Small intestine (tissue), 16 donors: ENCODE measurements around the gene SPDYE1. TPM values are rescaled to one million over a fixed set of nuclear protein-coding genes. Genes with fewer than 3 reads are reported as not detected.
"Not testable (repeated sequence)": the region's sequence is repeated elsewhere in the genome, so short reads cannot be mapped to it uniquely, and the experiment has no call there.

Experiments used
- DNase-seq, 2 donors: peaks; one replicate each; pipeline versions ENCODE4 v3.0.0 to v3.0.0-alpha.2; 2013
- FAIRE-seq: peaks from 2 replicates; lab custom pipeline; 2012; peaks lifted over from hg19 to GRCh38; lab: Jason Lieb, UNC
- H3K27ac ChIP-seq, 3 donors: one replicate each; pipeline ENCODE4 v1.5.1; 2013; ENCODE audit warnings: low read length in 2 of 3, mild to moderate bottlenecking in 2 of 3, control low read depth in 1 of 3, inconsistent platforms in 1 of 3, low read depth in 1 of 3, moderate library complexity in 1 of 3
- H3K27me3 ChIP-seq, 3 donors: one replicate each; pipeline ENCODE4 v1.6.1; 2013; ENCODE audit warnings: low read length in 3 of 3, inconsistent platforms in 1 of 3; ENCODE audit not compliant: control insufficient read depth in 3 of 3, insufficient read depth in 3 of 3
- H3K36me3 ChIP-seq, 3 donors: one replicate each; pipeline ENCODE4 v1.6.1; 2013; ENCODE audit warnings: low read length in 3 of 3, inconsistent platforms in 1 of 3, low read depth in 1 of 3, mild to moderate bottlenecking in 1 of 3, moderate library complexity in 1 of 3; ENCODE audit not compliant: control insufficient read depth in 3 of 3, insufficient read depth in 2 of 3
- H3K4me1 ChIP-seq, 3 donors: one replicate each; pipeline ENCODE4 v1.6.1; 2013; ENCODE audit warnings: low read length in 2 of 3, inconsistent platforms in 1 of 3, low read depth in 1 of 3, mild to moderate bottlenecking in 1 of 3, moderate library complexity in 1 of 3; ENCODE audit not compliant: control insufficient read depth in 3 of 3, insufficient read depth in 2 of 3
- H3K4me3 ChIP-seq, 3 donors: one replicate each; pipeline ENCODE4 v1.5.1; 2013; ENCODE audit warnings: low read length in 3 of 3, control low read depth in 1 of 3, inconsistent platforms in 1 of 3, low read depth in 1 of 3, mild to moderate bottlenecking in 1 of 3, moderate library complexity in 1 of 3
- H3K9me3 ChIP-seq, 2 donors: one replicate each; pipeline ENCODE4 v1.6.1; 2013; ENCODE audit warnings: low read depth in 1 of 2, low read length in 1 of 2; ENCODE audit not compliant: control insufficient read depth in 2 of 2, insufficient read depth in 1 of 2
- WGBS, 3 donors: extraction: QIAGEN DNeasy Blood & Tissue Kit; methylation state at CpG; one replicate each; pipeline ENCODE4 v1.1.7; 2013; 5-methylcytosine and 5-hydroxymethylcytosine counted together
- long read RNA-seq, 10 donors: transcript quantifications; one replicate each; lab custom pipeline, GENCODE V29; 2026
- polyA plus RNA-seq, 4 donors: library from polyadenylated mRNA; stranded (reverse) in 3 of 4; unstranded in 1 of 4; fragments of 200-250 nt in 3 of 4; fragments of 120-200 nt in 1 of 4; gene quantifications; one replicate each; pipeline versions ENCODE4 v1.2.1 to v1.2.3, GENCODE V29; 2013
- donor health status: healthy with polysubstance abuse.
- donor health status: control.
- donor health status: control.
- donor health status: Bipolar disorder and iron deficiency.
- donor health status: healthy.

The SPDYE1 gene, protein sequence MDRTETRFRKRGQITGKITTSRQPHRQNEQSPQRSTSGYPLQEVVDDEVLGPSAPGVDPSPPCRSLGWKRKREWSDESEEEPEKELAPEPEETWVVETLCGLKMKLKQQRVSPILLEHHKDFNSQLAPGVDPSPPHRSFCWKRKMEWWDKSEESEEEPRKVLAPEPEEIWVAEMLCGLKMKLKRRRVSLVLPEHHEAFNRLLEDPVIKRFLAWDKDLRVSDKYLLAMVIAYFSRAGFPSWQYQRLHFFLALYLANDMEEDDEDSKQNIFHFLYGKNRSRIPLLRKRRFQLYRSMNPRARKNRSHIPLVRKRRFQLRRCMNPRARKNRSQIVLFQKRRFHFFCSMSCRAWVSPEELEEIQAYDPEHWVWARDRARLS
- under 1 TPM in 1 of 4 donors, not detected in 3; 0.80 TPM for polyA plus RNA-seq
- long read RNA-seq, donor 1, partial matches to known transcripts: 5 of 5 reads
- long read RNA-seq, donor 1, other reads (novel, unspliced or antisense): 0 of 5 reads
- long read RNA-seq, donor 2: 0 reads
- long read RNA-seq, donor 3: 0 reads
- long read RNA-seq, donor 4: 0 reads
- long read RNA-seq, donor 5: 0 reads
- long read RNA-seq, donor 6: 0 reads
- long read RNA-seq, donor 7: 0 reads
- long read RNA-seq, donor 8: 0 reads
- long read RNA-seq, donor 9: 0 reads
- long read RNA-seq, donor 10: 0 reads

GRCh38 chr7:43997532-43997931 lies at the start of gene SPDYE1:
Gene SPDYE1, plus strand, starts transcription at chr7:43997897. Its CDS starts 2,053 bp downstream, at chr7:43999950.
- H3K4me3 ChIP-seq, H3K27me3 ChIP-seq, FAIRE-seq, DNase-seq, H3K36me3 ChIP-seq, H3K27ac ChIP-seq, H3K4me1 ChIP-seq, H3K9me3 ChIP-seq: not testable (repeated sequence)
- 80 to 100% (median 83%) methylated on average over 1 to 3 of the region's 3 CpGs for WGBS, 3 donors

DNA sequence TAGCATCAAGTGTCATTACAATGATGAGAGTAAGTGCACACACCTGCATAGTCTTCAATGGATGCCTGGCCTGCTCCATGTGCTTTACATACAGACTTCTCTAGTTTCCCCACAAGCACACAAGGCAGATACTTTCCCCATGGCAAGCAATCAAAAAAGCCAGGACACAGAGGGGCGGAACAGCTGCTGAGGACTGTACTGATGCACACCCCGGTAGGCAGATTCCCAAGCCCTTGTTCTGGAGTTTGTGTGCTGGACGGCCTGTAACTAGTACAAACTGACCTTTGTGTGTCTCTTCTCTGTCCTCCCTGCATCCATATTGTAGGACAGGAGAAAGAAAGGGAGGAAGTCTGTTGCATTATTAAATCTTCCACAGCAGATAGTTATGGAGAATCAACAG lies 45.7 kb upstream of the SPDYE1 start:
- no peak for DNase-seq
- FAIRE-seq: no peak
- Histone ChIP-seq H3K36me3 (peaks cover 3 to 42% (median 8%) of the 10 kb centered on the region in 3 donors), H3K27ac (no peak overlapping the region), H3K4me1 (no peaks in the 10 kb centered on the region), H3K27me3 (no peaks in the 10 kb centered on the region), H3K4me3 (no peak overlapping the region), H3K9me3 (no peaks in the 10 kb centered on the region)
- 85 to 96% (median 88%) methylated on average over 3 of the region's 3 CpGs for WGBS, 3 donors

DNA sequence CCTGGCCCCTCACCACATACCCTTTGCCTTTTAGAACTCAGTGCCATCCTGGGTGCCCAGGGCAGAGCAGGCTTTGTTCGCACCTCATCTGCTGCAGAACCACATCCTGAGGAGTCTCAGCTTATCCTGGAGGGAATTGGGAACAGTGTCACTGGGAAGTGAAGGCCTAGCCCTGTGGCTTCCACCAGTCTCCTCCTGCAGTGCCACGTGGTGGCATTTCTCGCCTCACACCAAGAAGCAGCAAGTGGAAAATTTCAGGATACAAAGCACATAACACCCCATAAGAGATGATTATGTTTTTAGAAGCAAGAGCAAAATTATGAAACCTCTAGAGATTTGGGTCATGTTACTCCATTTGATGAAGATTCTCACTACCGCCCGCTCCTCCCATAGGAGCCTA lies 44.6 kb upstream of the SPDYE1 start:
- Histone ChIP-seq H3K27ac (no peak overlapping the region), H3K36me3 (peaks cover 3 to 43% (median 8%) of the 10 kb centered on the region in 3 donors), H3K4me3 (no peak overlapping the region), H3K4me1 (no peaks in the 10 kb centered on the region), H3K27me3 (no peaks in the 10 kb centered on the region), H3K9me3 (no peaks in the 10 kb centered on the region)
- FAIRE-seq: no peak
- DNase-seq: no peak
- 92 to 97% (median 97%) methylated on average over 5 of the region's 5 CpGs for WGBS, 3 donors

GRCh38 chr7:43954524-43955228 lies 43.0 kb upstream of the SPDYE1 start:
- no peaks in the 10 kb centered on the region for H3K9me3 ChIP-seq
- H3K4me1 ChIP-seq: no peaks in the 10 kb centered on the region
- FAIRE-seq (no peak), DNase-seq (peak; percentile 62 to 68)
- peaks cover 3 to 32% (median 8%) of the 10 kb centered on the region in 3 donors for H3K36me3 ChIP-seq
- H3K27ac ChIP-seq: no peak overlapping the region
- no peaks in the 10 kb centered on the region for H3K27me3 ChIP-seq
- H3K4me3 ChIP-seq: no peak overlapping the region
- 46 to 66% (median 57%) methylated on average over 3 of the region's 3 CpGs for WGBS, 3 donors

- H3K4me1 ChIP-seq: no peaks in the 10 kb centered on the region
- 26 to 45% (median 39%) methylated on average over 3 of the region's 3 CpGs for WGBS, 3 donors
- peaks cover 3 to 24% (median 8%) of the 10 kb centered on the region in 3 donors for H3K36me3 ChIP-seq
- no peak overlapping the region for H3K4me3 ChIP-seq
- no peak overlapping the region for H3K27ac ChIP-seq
- H3K27me3 ChIP-seq: no peaks in the 10 kb centered on the region
- no peaks in the 10 kb centered on the region for H3K9me3 ChIP-seq
- no peak for FAIRE-seq
- no peak for DNase-seq
Measured at GRCh38 chr7:43956027-43956426, 41.7 kb upstream of the SPDYE1 start.

- Histone ChIP-seq H3K9me3 (no peaks in the 10 kb centered on the region), H3K27ac (no peak overlapping the region), H3K4me3 (no peak overlapping the region), H3K4me1 (no peaks in the 10 kb centered on the region), H3K27me3 (no peaks in the 10 kb centered on the region), H3K36me3 (peaks cover 0 to 10% (median 0%) of the 10 kb centered on the region in 3 donors)
- WGBS, 3 donors: 40 to 41% (median 41%) methylated on average over 1 of the region's 1 CpG
- FAIRE-seq (no peak), DNase-seq (no peak)
Measured at GRCh38 chr7:43960933-43961332, 36.8 kb upstream of the SPDYE1 start.

GRCh38 chr7:43966392-43966791 lies 31.3 kb upstream of the SPDYE1 start:
- H3K4me1 ChIP-seq, H3K27ac ChIP-seq, DNase-seq, H3K4me3 ChIP-seq, H3K27me3 ChIP-seq, FAIRE-seq, H3K9me3 ChIP-seq, H3K36me3 ChIP-seq: not testable (repeated sequence)
- 89 to 97% (median 95%) methylated on average over 2 to 3 of the region's 3 CpGs for WGBS, 3 donors
